Erythroblast (primary cell): ENCODE data around the gene ATPAF2.

ENCODE experiments used
- DNase-seq, 2 experiments: peaks; one replicate each; lab custom pipeline; 2025; lab: John Stamatoyannopoulos, UW
- GATA1 ChIP-seq: IDR thresholded peaks from 2 replicates; pipeline ENCODE4 v1.6.1; 2011; ENCODE audit warnings: low read depth, mild to moderate bottlenecking, control low read depth, low read length, moderate library complexity
- POLR2A ChIP-seq: IDR thresholded peaks from 2 replicates; pipeline ENCODE4 v1.6.1; 2011; ENCODE audit warnings: mild to moderate bottlenecking, low read length

ATPAF2 gene

GRCh38 chr17:18028952-18029540 is 9.9 kb downstream of the ATPAF2 start:
- DNase-seq, result no peak
- TF ChIP-seq POLR2A, result no peak
- TF ChIP-seq GATA1, result no peak

DNA sequence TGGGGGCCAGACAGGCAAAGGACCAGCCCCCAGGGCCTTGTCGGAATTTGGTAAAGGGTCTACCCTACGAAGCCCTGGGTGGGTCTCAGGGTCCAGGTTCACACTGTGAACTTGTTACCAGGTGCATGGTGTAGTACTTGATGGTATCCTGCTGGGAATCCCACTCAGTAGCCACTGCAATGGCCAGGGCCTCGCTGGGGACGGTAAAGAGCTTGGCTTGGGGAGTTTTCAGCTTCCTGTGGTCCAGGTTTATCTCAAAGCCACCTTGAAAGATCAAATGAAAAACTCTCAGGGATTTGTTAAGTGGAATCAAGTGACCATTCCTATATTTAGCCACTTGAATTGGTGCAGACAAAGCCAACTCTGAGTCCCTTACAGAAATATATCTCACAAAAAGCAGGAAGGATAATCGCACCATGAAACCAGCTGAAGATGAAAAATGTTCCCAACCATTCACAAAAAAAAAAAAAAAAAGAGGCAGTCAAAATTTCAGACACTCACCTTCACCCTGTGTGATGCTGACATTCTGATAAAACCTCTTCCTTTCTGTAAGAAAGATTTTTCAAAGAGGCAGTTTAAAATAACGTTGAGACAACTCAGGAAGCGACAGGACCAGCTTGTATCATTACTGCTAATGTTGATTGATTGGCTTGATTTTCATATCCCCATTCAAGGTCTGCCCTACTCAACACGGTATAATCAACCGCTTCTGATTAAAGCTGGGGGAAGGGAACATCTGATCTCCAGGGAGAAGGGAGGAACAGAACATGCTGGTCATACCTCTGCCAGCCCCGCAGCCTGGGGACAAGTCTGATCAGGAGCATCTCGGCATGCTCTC is 10.6 kb downstream of the ATPAF2 start:
- DNase-seq, result no peak
- TF ChIP-seq POLR2A, result no peak
- no peak for TF ChIP-seq GATA1

GRCh38 chr17:18027280-18027679 is 11.7 kb downstream of the ATPAF2 start:
- no peak for DNase-seq
- TF ChIP-seq POLR2A, result no peak

DNA sequence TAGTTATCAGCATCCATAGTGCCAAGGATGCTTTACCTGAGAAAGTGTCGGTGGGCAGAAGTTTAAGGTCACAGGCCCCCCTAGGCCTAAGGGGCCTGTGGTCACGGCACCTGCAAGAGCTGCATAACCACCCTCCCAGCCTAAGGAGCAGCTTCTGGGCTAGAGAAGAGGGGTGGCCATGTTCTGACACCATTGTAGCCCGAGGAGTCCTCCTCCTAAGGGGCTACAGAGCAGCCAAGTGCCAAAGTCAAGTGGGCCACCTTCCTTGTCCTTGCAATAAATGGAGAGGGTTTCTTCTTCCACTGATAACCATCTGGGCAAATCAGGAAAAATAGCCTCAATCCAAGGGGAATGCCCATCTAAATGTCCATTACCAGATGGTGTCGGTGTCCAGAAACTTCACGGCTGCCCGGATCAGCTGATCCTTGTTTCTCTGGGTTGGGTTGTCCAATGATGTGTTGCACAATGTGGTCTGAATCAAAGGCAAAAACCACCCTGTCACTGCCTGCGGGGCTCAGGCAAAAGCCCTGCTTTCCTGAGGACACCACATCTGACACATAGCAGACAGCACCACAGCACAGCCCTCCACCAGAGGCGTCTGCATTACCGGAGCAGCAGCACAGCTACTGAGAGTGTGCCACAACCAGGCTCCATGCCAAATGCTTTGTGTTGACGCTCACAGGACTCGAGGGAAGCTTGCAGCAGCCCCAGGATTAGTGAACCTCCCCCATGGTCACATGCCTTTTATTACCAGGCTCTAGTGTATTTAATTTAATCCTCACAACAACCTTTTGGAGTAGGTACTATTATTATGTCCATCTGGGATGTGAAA is 12.8 kb downstream of the ATPAF2 start:
- no peak for DNase-seq
- TF ChIP-seq GATA1 (no peak), POLR2A (no peak)

- peak in 1 of 2 experiments; percentile 52 for DNase-seq
- no peak for TF ChIP-seq GATA1
- no peak for TF ChIP-seq POLR2A
These were observed 13.6 kb downstream of the ATPAF2 start for GRCh38 chr17:18025241-18025944.

DNA sequence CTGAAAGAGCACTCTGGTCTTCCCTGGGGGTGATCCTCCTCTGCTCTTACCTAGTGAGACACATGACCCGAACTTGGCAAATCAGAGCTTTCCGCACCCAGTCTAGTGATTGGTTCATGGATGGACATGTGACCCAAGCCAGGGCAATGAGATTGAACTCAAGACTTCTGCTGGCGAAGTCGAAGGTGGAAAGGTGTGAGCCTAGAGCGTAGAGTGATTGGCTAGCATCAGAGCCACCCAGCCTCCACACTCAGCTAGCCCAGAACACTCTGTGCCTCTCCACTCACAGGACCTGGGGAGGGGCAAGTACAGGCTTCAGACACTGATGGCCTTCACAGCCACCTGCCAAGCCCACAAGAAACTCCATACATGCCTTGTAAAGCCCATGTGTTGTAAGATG is 17.6 kb downstream of the ATPAF2 start:
- DNase-seq, result no peak
- no peak for TF ChIP-seq POLR2A

- no peak for TF ChIP-seq POLR2A
- no peak for TF ChIP-seq GATA1
- DNase-seq, result no peak
These were observed 18.0 kb downstream of the ATPAF2 start for GRCh38 chr17:18020971-18021370.

DNA sequence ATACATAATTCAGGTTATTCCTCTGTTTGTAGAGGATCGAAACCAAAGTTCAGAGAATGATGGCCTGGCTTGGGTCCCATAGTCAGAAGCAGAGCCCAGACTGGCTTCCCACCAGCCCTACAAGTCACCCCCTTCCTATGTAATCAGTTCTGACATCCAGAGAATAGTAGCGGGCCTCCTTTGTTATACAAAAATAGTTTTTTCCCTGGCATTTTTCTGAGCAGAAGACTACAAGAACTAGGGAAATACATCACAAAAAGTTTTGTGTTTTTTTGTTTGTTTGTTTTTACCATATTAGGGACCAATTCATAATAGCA is 19.2 kb downstream of the ATPAF2 start:
- no peak for DNase-seq
- TF ChIP-seq GATA1, result no peak
- TF ChIP-seq POLR2A, result no peak

- TF ChIP-seq GATA1, result no peak
- no peak for DNase-seq
These were observed 20.5 kb downstream of the ATPAF2 start for GRCh38 chr17:18018411-18018921.

DNA sequence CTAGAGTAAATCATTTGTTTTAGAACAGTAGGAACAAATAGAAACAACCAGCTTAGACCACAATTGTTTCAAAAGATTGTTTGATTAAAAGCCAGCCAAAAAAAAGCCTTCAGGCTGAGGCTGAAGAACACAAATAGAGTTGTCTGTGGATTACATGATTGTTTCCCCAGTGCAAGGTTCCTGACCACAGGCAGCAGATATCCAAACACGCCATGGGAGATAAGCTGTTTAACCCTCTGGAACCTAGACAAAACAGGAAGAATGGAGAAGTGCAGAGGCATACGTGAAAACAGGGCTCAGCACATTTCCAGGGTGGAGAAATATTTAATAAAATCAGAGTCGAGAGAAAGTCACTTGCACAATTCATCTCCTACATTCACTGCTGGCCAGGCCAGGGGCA is 21.0 kb downstream of the ATPAF2 start:
- no peak for DNase-seq
- TF ChIP-seq POLR2A (no peak), GATA1 (no peak)

DNA sequence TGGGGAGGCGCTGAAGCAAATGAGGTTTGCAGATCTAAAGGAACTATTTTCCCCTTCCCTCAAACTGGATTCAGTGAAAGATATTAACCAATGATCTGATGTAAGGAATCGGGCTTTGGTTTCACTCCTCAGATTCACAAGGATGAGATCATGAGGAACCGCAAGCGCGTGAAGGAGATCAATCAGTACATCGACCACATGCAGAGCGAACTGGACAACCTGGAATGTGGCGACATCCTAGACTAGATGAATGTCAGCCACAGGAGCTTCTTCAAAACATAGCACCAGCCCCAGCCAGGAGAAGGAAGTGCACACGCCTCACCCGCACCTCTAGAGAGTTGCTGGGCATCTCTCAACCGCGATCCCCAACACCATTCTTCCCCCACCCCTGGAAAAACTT is 22.5 kb downstream of the ATPAF2 start:
- TF ChIP-seq GATA1, result no peak
- TF ChIP-seq POLR2A, result no peak

GRCh38 chr17:18015593-18015992 is 23.4 kb downstream of the ATPAF2 start:
- TF ChIP-seq GATA1 (no peak), POLR2A (no peak)
- DNase-seq, result no peak

More for the DNA sequence above, 22.5 kb downstream of the ATPAF2 start:
- no peak for DNase-seq

DNA sequence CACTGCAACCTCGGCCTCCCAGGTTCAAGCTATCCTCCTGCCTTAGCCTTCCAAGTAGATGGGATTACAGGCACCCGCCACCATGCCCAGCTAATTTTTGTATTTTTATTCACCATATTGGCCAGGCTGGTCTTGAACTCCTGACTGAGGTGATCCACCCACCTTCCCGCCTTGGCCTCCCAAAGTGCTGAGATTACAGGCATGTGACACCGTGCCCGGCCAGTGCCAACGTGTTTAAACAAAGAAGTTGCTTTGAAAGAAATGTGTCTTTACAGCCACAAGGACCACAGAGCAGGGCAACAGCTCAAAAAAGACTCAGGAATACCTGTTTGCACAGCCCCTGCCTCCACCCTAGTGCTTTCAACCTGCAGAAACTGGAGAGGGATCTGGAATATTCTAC is 25.0 kb downstream of the ATPAF2 start:
- TF ChIP-seq POLR2A, result no peak
- TF ChIP-seq GATA1, result no peak
- no peak for DNase-seq
